Brain microvascular endothelial cell (primary cell): ENCODE data around the gene SS18L1.

ENCODE experiments used
- DNase-seq: peaks from one replicate; pipeline ENCODE4 v3.0.0-alpha.2; 2020
- H3K27ac ChIP-seq: fragments of 250-450 bp; sonication (Bioruptor Pico); 2 replicates; pipeline ENCODE4 v1.5.1; 2020; ENCODE audit warnings: mild to moderate bottlenecking, moderate library complexity
- H3K27me3 ChIP-seq: fragments of 250-450 bp; sonication (Bioruptor Pico); replicated peaks from 2 replicates; pipeline ENCODE4 v1.5.1; 2020; ENCODE audit warnings: mild to moderate bottlenecking
- H3K36me3 ChIP-seq: fragments of 250-450 bp; sonication (Bioruptor Pico); replicated peaks from 2 replicates; pipeline ENCODE4 v1.5.1; 2020; ENCODE audit warnings: mild to moderate bottlenecking
- H3K4me3 ChIP-seq: 2 replicates; pipeline ENCODE4 v1.5.1; 2011; ENCODE audit warnings: low read depth, mild to moderate bottlenecking, control low read depth, low read length, moderate library complexity
- in situ Hi-C: cut with HindIII; loops from 2 replicates; pipeline ENCODE4 v1.10.0; 2017; ENCODE audit warnings: low sequenced_read_pairs, low pct_ligation_motif_present
- TF ChIP-seq, protein P1 (sequence below): IDR thresholded peaks from 2 replicates; pipeline ENCODE4 v1.5.1; 2011; ENCODE audit warnings: low read depth, mild to moderate bottlenecking, moderate library complexity, low read length, control low read depth, inconsistent platforms; ENCODE audit errors: missing control alignments

The SS18L1 gene

DNA sequence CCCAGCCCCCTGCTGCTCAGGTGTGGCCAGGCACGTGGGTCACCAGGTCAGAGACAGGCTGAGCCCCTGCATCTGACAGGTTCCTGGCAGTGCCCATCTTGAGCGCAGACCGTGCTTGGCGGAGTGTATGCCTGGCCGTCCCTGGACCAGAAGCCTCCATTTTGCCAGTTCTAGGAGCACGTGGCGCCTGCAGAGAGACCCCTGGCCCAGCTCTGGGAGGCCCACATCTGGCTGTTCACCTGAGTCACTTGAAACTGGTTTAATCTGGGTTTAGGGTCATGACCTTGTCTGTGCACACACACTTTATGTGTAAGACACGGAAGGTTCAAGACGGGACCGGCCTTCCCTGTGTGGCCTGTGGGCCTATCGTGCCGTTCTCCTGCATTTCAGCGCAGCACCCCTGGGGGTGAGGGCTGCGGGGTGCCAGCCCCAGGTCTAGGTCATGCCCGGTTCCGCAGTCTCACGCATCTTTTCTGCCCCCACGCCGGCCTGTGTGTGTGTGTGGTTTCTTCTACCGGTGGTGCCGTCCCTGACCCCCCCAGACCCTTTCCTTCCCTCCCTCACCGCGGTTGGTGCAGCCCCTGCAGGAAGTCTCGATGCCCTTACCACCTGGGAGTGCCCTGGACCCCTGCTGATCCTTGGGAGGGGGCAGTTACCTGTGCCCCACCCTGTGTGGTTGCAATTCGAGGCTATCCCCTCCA is 14.0 kb downstream of the SS18L1 start:
- H3K36me3 ChIP-seq: peaks cover 2% of the 10 kb centered on the region
- H3K27me3 ChIP-seq: no peaks in the 10 kb centered on the region
- in situ Hi-C loops: no loop called here
- H3K4me3 ChIP-seq: no peak overlapping the region
- TF ChIP-seq, protein P1, sequence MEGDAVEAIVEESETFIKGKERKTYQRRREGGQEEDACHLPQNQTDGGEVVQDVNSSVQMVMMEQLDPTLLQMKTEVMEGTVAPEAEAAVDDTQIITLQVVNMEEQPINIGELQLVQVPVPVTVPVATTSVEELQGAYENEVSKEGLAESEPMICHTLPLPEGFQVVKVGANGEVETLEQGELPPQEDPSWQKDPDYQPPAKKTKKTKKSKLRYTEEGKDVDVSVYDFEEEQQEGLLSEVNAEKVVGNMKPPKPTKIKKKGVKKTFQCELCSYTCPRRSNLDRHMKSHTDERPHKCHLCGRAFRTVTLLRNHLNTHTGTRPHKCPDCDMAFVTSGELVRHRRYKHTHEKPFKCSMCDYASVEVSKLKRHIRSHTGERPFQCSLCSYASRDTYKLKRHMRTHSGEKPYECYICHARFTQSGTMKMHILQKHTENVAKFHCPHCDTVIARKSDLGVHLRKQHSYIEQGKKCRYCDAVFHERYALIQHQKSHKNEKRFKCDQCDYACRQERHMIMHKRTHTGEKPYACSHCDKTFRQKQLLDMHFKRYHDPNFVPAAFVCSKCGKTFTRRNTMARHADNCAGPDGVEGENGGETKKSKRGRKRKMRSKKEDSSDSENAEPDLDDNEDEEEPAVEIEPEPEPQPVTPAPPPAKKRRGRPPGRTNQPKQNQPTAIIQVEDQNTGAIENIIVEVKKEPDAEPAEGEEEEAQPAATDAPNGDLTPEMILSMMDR: no peak
- no peak for DNase-seq
- H3K27ac ChIP-seq: no peak overlapping the region

DNA sequence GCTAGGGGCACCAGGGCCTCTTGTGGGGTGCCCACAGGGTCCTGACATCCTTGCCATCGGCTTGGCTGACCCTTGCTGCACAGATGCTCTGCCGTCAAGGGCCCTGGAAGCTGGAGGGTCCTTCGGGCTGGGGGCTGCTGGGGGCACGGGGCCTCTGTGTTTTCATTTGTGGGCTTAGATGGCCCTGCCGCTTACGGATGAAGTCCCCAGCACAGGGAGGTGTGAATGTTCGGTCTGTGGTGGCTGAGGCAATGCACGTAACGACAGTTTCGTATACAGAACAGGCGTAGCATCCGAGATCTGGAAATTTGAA is 14.5 kb downstream of the SS18L1 start:
- Histone ChIP-seq H3K27me3 (no peaks in the 10 kb centered on the region), H3K27ac (no peak overlapping the region), H3K4me3 (no peak overlapping the region), H3K36me3 (peaks cover 7% of the 10 kb centered on the region)
- TF ChIP-seq, protein P1: no peak
- DNase-seq: no peak
- in situ Hi-C loops: no loop called here

DNA sequence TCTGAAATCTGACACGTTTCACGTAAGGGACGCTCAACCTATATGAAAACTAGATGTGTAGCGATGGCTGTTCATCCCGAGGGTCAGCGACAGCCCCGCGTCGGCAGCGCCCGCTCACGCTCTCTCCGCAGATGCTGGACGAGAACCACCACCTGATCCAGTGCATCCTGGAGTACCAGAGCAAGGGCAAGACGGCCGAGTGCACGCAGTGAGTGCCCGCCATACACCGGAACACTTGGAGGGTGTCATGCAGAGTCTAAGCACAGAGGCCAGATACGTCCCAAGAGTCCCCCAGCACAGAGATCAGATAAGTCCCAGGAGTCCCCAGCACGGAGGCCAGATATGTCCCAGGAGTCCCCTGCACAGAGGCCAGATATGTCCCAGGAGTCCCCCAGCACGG is 15.0 kb downstream of the SS18L1 start:
- Histone ChIP-seq H3K4me3 (no peak overlapping the region), H3K27ac (no peak overlapping the region), H3K36me3 (peaks cover 8% of the 10 kb centered on the region), H3K27me3 (no peaks in the 10 kb centered on the region)
- TF ChIP-seq, protein P1: no peak
- no peak for DNase-seq
- in situ Hi-C loops: no loop called here

DNA sequence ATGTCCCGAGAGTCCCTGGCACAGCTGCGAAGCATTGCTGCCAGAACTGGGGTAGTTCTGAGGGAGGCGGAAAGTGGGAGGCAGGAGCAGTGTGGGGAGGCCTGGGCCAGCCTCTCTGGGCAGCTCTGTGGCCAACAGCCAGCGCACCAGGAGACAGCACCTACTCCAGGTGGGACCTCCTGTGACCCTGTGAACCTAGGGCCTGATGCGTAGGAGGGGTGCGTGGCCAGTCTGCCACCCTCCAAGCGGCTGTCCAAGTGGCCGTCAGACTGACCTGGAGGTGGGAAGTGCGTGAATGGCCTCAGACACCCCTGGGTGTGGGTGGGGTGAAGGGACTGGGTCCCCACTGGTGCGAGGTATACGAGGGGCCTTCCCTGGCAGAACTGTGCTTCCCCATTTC is 15.5 kb downstream of the SS18L1 start:
- Histone ChIP-seq H3K27ac (no peak overlapping the region), H3K27me3 (no peaks in the 10 kb centered on the region), H3K4me3 (no peak overlapping the region), H3K36me3 (peaks cover 12% of the 10 kb centered on the region)
- in situ Hi-C loops: no loop called here
- TF ChIP-seq, protein P1: no peak
- DNase-seq: no peak

DNA sequence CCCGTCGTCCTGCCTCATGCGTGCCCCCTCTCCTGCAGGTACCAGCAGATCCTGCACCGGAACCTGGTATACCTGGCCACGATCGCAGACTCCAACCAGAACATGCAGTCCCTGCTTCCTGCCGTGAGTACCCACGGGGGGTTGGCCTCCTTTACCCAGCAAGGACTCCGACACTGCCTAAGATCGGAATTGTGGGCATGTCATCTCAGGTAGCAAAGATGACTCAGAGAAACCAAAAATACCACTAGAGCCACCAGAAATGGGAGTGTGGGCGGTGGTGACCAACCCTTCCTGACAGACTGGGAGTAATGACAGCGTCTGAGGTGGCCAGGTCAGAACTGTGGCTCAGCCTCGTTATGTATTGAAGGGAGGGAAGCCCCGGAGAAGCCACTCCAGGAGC is 16.3 kb downstream of the SS18L1 start:
- no peak for DNase-seq
- in situ Hi-C loops: no loop called here
- no peak overlapping the region for H3K4me3 ChIP-seq
- H3K27ac ChIP-seq: no peak overlapping the region
- TF ChIP-seq, protein P1: no peak
- H3K27me3 ChIP-seq: no peaks in the 10 kb centered on the region
- H3K36me3 ChIP-seq: peaks cover 20% of the 10 kb centered on the region

DNA sequence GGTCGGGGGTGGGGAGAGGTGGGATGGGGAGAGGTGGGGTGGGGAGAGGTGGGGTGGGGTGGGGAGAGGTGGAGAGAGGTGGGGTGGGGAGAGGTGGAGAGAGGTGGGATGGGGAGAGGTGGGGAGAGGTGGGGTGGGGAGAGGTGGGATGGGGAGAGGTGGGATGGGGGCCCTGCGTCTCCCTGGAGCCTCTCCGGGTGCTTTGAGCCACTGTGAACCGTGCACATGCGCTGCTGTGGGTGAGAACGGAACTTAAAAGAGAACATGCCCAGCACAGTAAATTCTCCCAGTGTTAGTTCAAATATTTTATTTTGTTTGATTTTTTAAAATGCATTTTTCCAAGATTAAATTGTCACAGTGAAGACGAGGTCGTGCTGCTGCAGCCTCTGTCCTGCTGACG is 16.7 kb downstream of the SS18L1 start:
- Histone ChIP-seq H3K4me3 (no peak overlapping the region), H3K36me3 (peaks cover 23% of the 10 kb centered on the region), H3K27ac (no peak overlapping the region), H3K27me3 (no peaks in the 10 kb centered on the region)
- TF ChIP-seq, protein P1: no peak
- in situ Hi-C loops: no loop called here
- no peak for DNase-seq
